ENCODE results near the gene APOBEC2. TPM values are rescaled to one million over a fixed set of nuclear protein-coding genes. Genes with fewer than 3 reads are reported as not detected.

APOBEC2 gene
- total and polyA plus RNA-seq, 9 of the 15 experiments (the other 6 are each of a cell fraction or from before 2014, with no cell fraction given), result 0.25 to 1.6 TPM; not detected in 7

DNA sequence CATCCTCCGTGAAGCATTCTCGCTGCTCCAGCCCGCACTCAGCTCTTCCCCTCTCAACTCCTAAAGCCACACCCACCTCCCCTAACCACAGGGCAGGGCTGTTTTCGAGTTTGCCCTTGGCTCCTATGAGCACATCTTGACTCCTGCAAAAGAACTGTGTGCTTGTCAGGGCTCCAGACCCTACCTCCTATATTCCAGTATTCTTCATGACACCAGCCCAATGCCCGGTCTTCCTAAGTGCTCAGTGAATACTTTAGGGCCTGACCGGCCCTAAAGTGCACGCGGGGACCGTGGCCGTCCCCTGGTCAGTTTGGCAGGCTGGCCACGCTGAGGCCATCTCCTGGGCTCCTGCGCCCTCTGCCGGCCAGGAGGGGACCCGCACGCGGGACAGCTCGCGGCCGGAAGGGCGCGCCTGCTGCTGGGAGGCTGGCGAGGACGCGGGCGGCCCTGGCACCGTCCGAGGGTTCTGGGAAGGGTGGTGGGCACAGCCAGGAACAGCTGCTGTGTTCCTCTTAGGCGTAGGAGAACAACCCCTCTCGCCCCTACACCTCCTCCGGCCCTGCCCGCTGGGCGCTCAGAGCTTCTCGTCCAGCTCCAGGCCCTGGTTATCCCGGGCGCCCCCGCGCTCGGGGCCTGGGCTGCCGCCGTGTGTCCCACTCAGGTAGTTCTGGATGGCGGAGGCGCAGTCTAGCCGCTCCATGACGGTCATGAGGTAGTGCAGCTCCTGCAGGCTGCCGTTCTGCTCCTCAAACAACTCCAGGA, 25.0 kb upstream of the APOBEC2 start (continued):
- TF ChIP-seq, protein P1, sequence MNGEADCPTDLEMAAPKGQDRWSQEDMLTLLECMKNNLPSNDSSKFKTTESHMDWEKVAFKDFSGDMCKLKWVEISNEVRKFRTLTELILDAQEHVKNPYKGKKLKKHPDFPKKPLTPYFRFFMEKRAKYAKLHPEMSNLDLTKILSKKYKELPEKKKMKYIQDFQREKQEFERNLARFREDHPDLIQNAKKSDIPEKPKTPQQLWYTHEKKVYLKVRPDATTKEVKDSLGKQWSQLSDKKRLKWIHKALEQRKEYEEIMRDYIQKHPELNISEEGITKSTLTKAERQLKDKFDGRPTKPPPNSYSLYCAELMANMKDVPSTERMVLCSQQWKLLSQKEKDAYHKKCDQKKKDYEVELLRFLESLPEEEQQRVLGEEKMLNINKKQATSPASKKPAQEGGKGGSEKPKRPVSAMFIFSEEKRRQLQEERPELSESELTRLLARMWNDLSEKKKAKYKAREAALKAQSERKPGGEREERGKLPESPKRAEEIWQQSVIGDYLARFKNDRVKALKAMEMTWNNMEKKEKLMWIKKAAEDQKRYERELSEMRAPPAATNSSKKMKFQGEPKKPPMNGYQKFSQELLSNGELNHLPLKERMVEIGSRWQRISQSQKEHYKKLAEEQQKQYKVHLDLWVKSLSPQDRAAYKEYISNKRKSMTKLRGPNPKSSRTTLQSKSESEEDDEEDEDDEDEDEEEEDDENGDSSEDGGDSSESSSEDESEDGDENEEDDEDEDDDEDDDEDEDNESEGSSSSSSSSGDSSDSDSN (IDR thresholded peaks at IDR 0.05; ENCODE audit: borderline replicate concordance in 1 of 2, low read depth in 2 of 2, low read length in 2 of 2), result peak in 1 of 2 experiments; percentile 30; a peak in 1 of 4 replicates
- TF ChIP-seq EHMT2 (IDR thresholded peaks at IDR 0.05), result peak; percentile 46; the same call in 1 of the 2 replicates
- TF ChIP-seq NFYB (IDR thresholded peaks at IDR 0.05; ENCODE audit: extremely low read depth, insufficient read length), result no peak
- no peak; a peak in 1 of 4 replicates for TF ChIP-seq HDAC1 (IDR thresholded peaks at IDR 0.05)
- TF ChIP-seq ZBTB40 (IDR thresholded peaks at IDR 0.05), result no peak
- TF ChIP-seq ZBTB40 (CRISPR knock-in tag; IDR thresholded peaks at IDR 0.05), result no peak
- no peak for TF ChIP-seq MTA1 (IDR thresholded peaks at IDR 0.05; ENCODE audit: borderline replicate concordance)
- TF ChIP-seq ZNF668 (CRISPR knock-in tag; IDR thresholded peaks at IDR 0.05), result no peak
- TF ChIP-seq, protein P2, sequence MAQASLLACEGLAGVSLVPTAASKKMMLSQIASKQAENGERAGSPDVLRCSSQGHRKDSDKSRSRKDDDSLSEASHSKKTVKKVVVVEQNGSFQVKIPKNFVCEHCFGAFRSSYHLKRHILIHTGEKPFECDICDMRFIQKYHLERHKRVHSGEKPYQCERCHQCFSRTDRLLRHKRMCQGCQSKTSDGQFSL (CRISPR knock-in tag; IDR thresholded peaks at IDR 0.05), result no peak
- TF ChIP-seq, protein P2 (tag; IDR thresholded peaks at IDR 0.05), result no peak
- no peak for TF ChIP-seq ZNF184 (CRISPR knock-in tag; IDR thresholded peaks at IDR 0.05)
- TF ChIP-seq TRIM28 (IDR thresholded peaks at IDR 0.05), result no peak
- TF ChIP-seq ETV6 (IDR thresholded peaks at IDR 0.05; ENCODE audit: borderline replicate concordance in 1 of 2, low read depth in 2 of 2, low read length in 1 of 2), result no peak
- no peak for TF ChIP-seq ETV6 (CRISPR knock-in tag; IDR thresholded peaks at IDR 0.05; ENCODE audit: borderline replicate concordance)
- TF ChIP-seq ARNT (IDR thresholded peaks at IDR 0.05), result no peak
- TF ChIP-seq MYNN (IDR thresholded peaks at IDR 0.05), result no peak; the same call in 1 of the 2 replicates
- no peak for TF ChIP-seq MYNN (CRISPR knock-in tag; IDR thresholded peaks at IDR 0.05)

Measured in K562 (cell line).